ENCODE data around the gene LBHD1.

DNA sequence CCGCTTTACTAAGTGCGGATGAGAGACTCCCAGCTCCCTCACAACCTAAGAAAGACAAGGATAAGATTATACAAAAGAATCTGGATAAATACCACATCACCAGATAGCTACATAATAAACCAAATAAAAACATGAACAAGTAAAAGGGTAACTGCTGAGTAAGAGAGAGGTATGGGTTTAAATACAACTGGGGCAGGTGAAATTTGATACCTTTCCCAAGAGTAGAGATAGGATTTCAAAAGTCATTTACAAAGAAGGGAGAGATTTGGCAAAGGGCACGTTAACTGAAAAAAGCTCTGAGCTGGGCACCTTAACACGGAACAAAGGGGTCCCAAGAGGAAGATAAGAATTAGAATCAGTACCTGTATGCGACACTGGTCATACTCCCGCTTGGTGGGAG, 5.1 kb upstream of the LBHD1 start:
- no peak for TF ChIP-seq BHLHE40 (IDR thresholded peaks at IDR 0.05; ENCODE audit: borderline replicate concordance)
- TF ChIP-seq ARNT (IDR thresholded peaks at IDR 0.05), result no peak
- TF ChIP-seq SP1 (IDR thresholded peaks at IDR 0.05), result no peak
- TF ChIP-seq FOXK2 (IDR thresholded peaks at IDR 0.05), result no peak
- TF ChIP-seq HDGF (IDR thresholded peaks at IDR 0.05; ENCODE audit: borderline replicate concordance), result no peak
- TF ChIP-seq SUZ12 (IDR thresholded peaks at IDR 0.05), result no peak
- no peak for TF ChIP-seq FOXM1 (IDR thresholded peaks at IDR 0.05; ENCODE audit: borderline replicate concordance)
- no peak for TF ChIP-seq TARDBP (IDR thresholded peaks at IDR 0.05)

All from HEK293T (cell line).